Nephron progenitor cell (in vitro differentiated cells): Measurements from ENCODE around the gene LMCD1.
"Not testable (repeated sequence)": the region's sequence is repeated elsewhere in the genome, so short reads cannot be mapped to it uniquely, and the experiment has no call there.

Experiments used
- DNase-seq: peaks from one replicate; pipeline ENCODE4 v3.0.0; 2021
- H3K27ac Mint-ChIP-seq: 2 replicates; pipeline ENCODE4 v1.8.0; 2021; ENCODE audit warnings: mild to moderate bottlenecking, moderate library complexity, mixed read lengths
- H3K27me3 Mint-ChIP-seq: 2 replicates; pipeline ENCODE4 v1.8.0; 2021; ENCODE audit warnings: mild to moderate bottlenecking, low read depth, mixed read lengths; ENCODE audit not compliant: poor library complexity
- H3K36me3 Mint-ChIP-seq: 2 replicates; pipeline ENCODE4 v1.8.0; 2021; ENCODE audit warnings: low read depth, mixed read lengths
- H3K4me1 Mint-ChIP-seq: 2 replicates; pipeline ENCODE4 v1.8.0; 2021; ENCODE audit warnings: mixed read lengths
- H3K4me3 Mint-ChIP-seq: 2 replicates; pipeline ENCODE4 v1.8.0; 2021; ENCODE audit warnings: mild to moderate bottlenecking, moderate library complexity, mixed read lengths
- H3K9me3 Mint-ChIP-seq: 2 replicates; pipeline ENCODE4 v1.8.0; 2021; ENCODE audit warnings: mild to moderate bottlenecking, moderate library complexity, mixed read lengths
- CTCF ChIP-seq: fragments of 200-600 bp; sonication (generic); IDR thresholded peaks from 2 replicates; pipeline ENCODE4 v1.5.0; 2021; ENCODE audit warnings: antibody characterized with exemption

LMCD1 gene

DNA sequence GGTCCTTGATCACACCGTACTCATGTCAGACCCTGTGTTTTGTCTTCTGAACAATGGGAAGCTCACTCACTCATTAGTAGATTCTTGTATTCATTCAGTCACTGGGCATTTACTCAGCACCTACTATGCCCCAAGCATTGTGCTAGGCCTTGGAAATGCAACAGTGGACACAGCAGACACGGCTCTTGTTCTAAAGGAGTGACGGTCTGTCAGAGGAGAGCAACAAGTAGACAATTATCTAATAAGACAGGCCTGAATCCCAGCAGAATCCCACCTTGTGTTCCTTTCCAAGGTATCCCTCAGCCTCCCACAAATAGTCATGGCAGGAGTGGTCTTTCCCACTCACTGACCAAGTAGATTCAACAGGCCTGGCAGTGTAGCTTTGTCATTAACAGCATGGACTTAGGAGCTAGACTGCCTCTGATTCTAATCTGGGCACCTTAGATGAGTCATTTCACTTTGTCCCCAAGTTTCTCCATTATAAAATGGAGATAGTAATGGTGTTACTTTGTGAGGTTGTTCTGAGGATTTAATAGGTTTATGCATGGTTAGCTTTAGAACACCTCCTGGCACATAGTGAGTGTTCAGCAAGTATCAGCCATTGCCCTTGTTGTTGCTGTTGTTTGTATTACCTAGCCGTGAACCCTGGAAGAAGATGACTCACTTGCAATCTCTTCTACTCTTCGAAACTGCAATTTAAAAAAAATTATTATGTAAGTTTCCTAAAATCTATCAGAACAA, 73.9 kb downstream of the LMCD1 start:
- peaks cover 10% of the 10 kb centered on the region for H3K4me1 Mint-ChIP-seq
- TF ChIP-seq CTCF, result no peak
- H3K27me3 Mint-ChIP-seq, result no peaks in the 10 kb centered on the region
- no peaks in the 10 kb centered on the region for H3K9me3 Mint-ChIP-seq
- no peaks in the 10 kb centered on the region for H3K36me3 Mint-ChIP-seq
- no peak overlapping the region for H3K27ac Mint-ChIP-seq
- H3K4me3 Mint-ChIP-seq, result no peak overlapping the region
- DNase-seq, result no peak

DNA sequence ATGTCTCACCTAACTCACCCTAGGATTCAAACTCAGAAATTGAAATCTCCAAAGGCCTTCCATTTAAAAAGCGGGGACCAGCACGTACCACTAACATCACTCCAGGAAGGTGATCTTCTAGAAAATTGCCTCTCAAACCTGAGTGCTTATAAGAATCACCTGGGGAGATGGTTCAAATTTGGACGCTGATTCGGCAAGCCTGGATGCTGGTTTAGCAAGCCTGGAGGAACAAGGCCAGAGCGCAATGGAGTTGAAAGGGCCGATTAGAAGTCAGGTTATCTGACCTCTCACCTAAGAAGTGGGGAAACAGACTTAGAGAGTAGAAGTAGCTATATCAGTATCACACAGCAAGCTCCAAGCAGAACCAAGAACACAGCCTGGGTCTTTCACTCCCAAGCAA, 74.8 kb downstream of the LMCD1 start:
- Mint-ChIP-seq H3K27me3 (no peaks in the 10 kb centered on the region), H3K4me1 (peaks cover 2% of the 10 kb centered on the region), H3K36me3 (no peaks in the 10 kb centered on the region), H3K27ac (no peak overlapping the region), H3K4me3 (no peak overlapping the region), H3K9me3 (no peaks in the 10 kb centered on the region)
- TF ChIP-seq CTCF, result no peak
- no peak for DNase-seq

DNA sequence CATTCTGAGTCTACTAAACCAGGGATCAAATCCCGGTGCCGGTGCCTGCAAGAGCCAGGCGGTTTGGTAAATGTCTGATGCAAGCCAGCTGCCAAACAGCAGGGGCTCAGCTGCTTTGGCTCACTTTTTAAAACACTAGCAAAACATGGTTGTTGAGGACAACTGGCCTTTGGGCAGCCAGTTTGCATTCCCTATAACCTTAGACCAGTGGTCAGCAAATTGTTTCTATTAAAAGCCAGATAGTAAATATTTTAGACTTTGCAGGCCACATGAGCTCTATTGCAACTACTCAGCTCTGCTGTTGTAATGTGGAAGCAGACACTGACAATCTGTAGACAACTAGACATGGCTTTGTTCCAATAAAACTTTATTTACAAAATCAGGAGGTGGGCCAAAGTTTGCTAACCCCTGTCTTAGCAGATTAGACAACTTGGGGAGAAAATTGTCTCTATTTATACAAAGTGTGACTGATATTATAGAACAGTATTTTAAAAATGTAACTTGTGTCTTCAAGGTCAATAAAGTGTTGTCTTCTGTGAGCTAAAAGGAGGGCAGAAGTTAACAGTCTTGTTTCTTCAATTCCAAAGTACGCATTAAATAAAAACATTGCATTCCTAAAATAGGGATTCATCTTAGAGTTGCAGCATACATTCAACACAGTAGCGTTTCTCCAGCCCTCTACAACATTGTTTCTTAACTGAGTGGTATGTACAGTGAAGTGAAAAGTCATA, 75.4 kb downstream of the LMCD1 start:
- Mint-ChIP-seq H3K4me1 (no peaks in the 10 kb centered on the region), H3K27me3 (no peaks in the 10 kb centered on the region), H3K4me3 (no peak overlapping the region), H3K27ac (no peak overlapping the region), H3K36me3 (no peaks in the 10 kb centered on the region), H3K9me3 (no peaks in the 10 kb centered on the region)
- no peak for DNase-seq
- TF ChIP-seq CTCF, result no peak

DNA sequence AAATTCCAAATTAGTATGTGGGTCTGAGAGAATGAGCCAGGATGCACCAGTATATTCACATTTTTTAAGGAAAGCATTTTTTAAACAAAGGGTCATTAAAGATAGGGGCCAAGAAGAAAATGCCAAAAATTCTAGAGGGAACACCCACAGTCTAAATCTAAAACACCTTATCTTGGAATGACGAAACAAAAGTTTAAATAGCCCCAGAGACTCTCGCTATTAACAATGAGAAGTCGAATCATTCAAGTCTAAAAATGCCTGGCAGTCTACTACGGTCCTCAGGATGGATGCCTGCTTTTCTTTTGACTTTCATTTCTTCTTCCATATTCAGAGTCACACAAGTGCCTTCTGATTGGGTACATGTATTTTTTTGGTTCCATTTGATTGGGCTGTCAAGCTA, 76.7 kb downstream of the LMCD1 start:
- Mint-ChIP-seq H3K27ac (no peak overlapping the region), H3K4me3 (no peak overlapping the region), H3K27me3 (no peaks in the 10 kb centered on the region), H3K4me1 (peaks cover 1% of the 10 kb centered on the region), H3K36me3 (no peaks in the 10 kb centered on the region), H3K9me3 (no peaks in the 10 kb centered on the region)
- DNase-seq, result no peak
- TF ChIP-seq CTCF, result no peak

GRCh38 chr3:8579096-8579495, 77.5 kb downstream of the LMCD1 start:
- Mint-ChIP-seq H3K4me1 (peaks cover 5% of the 10 kb centered on the region), H3K9me3 (no peaks in the 10 kb centered on the region), H3K27ac (no peak overlapping the region), H3K4me3 (no peak overlapping the region), H3K36me3 (no peaks in the 10 kb centered on the region), H3K27me3 (no peaks in the 10 kb centered on the region)
- no peak for TF ChIP-seq CTCF
- no peak for DNase-seq

DNA sequence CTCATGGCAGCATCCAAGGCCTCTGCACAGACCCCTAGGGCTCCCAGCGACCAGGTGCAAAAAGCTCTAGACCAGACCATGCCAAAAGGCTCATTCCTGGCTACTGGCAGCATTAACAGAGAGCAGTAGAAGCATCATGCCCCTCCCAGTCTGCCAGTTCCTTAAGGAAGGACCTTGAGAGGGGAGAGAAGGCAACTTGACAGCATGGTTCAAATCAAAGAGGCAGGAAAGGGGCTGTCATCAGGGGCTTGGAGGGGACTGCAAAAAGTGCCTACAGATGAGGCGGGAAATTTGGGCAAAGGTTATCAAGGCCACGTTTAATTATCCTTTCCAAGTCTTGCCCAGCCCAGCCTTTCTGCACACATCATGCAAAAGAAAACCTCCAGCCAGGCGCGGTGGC, 78.3 kb downstream of the LMCD1 start:
- no peak for TF ChIP-seq CTCF
- H3K27ac Mint-ChIP-seq, result no peak overlapping the region
- H3K27me3 Mint-ChIP-seq, result no peaks in the 10 kb centered on the region
- peaks cover 5% of the 10 kb centered on the region for H3K4me1 Mint-ChIP-seq
- no peaks in the 10 kb centered on the region for H3K9me3 Mint-ChIP-seq
- DNase-seq, result no peak
- H3K36me3 Mint-ChIP-seq, result no peaks in the 10 kb centered on the region
- no peak overlapping the region for H3K4me3 Mint-ChIP-seq

DNA sequence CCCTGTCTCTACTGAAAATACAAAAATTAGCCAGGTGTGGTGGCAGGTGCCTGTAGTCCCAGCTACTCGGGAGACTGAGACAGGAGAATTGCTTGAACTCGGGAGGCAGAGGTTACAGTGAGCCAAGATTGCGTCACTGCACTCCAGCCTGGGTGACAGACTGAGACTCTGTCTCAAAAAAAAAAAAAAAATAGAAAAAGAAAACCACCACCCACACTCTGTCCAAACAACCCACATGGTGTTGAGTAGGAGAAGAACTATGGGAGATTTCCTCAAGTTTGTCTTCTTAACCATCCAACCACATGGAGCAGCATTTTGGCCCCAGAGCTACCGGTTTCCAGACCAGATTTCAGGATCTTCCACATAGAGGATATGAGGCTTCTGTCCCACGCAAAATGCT, 78.8 kb downstream of the LMCD1 start:
- not testable (repeated sequence) for DNase-seq, H3K27ac Mint-ChIP-seq, H3K4me1 Mint-ChIP-seq, H3K9me3 Mint-ChIP-seq, H3K27me3 Mint-ChIP-seq, H3K4me3 Mint-ChIP-seq, H3K36me3 Mint-ChIP-seq
